Mucosa of gallbladder (tissue), 1 donor: ENCODE measurements around the gene POU6F2. TPM values are rescaled to one million over a fixed set of nuclear protein-coding genes. Genes with fewer than 3 reads are reported as not detected.
"Not testable (repeated sequence)": the region's sequence is repeated elsewhere in the genome, so short reads cannot be mapped to it uniquely, and the experiment has no call there.

Experiments
- DNase-seq: peaks from one replicate; pipeline ENCODE4 v3.0.0-alpha.2; 2020; ENCODE audit warnings: low spot score
- total RNA-seq: library from RNA; stranded (reverse); gene quantifications from one replicate; pipeline ENCODE4 v1.2.1, GENCODE V29; 2021
- donor health status: DM: no; HTN: no; CAD: no.

Gene POU6F2
- total RNA-seq, 1 donor from 2014 or later = 7.9 TPM

DNA sequence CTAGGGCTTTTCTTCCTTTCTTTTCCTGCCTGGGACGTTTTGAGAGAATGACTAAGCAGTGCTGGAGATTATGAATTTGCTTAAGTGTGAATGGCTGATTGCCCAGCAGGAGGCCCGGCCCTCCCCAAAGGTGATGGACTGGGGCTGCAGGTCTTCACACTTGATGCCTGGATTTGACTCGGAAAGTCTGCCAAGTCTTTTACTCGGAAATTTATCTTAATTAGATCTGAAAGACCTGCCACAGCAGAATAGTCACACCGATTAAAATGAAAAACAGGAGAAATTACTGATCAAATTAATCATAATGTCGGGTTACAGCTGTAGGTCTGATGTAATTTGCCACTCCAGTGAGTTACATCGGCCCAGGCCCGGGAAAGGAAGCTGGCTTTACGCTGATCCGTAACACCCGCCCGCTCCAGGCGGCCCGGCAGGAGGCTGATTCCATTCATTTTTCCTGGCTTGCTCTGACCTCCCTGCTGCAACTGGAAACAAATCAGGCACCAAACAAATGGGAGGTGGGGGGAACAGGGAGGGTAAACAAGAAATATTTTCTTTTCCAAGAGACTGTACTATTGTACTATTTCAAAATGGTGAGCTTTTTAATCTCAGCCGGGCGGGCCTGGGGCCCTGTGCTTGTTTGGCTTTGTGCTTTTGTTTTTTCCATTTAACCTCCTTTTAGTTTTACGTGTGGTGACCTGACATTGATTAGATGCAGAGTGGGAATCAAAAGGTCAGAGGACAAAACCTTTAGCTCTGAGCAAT, 376.1 kb downstream of the POU6F2 start:
- DNase-seq = peak; percentile 43

DNA sequence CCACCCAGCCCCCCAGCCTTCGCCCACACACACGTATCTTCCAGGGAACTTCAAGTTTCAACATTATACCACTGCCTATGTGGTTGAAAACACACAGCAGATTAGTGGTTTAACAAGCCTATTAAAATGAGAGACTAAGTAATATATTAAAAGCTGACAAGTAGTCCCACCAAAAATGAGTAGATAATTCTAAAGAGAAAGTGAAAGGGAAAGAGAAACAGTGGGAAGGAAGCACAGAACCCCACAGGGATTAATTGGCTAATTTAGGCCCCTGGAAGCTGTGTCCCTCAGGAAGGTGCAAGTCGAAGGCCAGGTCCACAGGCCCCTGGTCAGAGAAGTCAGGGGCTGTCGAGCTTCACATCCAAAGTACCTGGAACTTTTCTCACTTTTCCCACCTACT, 378.0 kb downstream of the POU6F2 start:
- no peak for DNase-seq

DNA sequence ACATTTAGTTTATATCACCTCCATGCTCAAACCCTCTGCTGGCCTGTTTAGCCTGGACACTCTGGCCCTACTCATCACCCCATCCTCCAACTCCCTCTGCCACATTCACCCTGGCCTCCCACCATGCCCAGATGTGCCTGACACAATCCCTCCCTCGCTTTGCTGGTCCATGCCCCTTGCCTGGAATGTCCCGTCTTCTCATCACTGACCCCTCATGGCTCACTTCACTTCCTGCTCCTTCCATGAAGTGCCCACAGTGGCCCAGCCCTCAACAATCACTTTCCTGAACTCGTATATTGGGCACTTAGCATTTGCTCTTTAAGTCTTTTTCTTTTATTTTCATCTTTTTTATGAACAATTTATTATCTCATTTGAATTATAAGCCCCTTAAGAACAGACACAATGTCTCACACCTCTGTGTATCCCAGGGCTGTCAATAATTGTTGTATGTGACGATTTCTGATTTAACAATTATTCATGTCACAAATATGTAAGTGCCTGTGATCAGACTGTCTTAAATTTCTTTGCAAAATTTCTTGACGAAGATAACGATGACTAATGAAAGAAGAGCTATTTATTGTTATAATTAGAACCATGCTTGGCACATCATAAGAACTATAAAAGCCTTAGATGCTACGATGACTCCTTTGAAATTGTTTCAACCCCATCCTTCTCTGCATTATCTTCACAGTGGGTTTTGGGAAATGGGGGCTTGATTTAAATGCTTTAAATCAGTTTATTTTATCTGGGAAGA, 378.6 kb downstream of the POU6F2 start:
- no peak for DNase-seq

DNA sequence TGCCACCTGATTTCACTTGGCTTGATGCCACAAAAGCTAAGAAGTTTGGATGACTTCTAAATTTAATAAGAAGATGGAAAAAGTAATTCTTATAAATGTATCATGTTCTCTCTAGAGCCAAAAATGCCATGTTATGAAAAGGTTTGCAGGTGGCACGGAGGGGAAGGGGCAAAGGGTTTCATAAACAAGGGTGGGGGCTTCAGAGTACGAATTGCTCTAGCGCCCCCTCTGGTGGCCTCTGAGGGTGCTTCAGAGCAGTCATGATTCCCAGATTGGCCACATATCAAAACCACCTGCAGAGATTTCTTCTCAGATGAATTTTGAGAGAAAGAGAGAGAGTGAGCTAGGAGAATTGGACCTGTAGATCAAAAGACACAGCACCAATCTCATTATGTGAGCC, 379.9 kb downstream of the POU6F2 start:
- DNase-seq = no peak

DNA sequence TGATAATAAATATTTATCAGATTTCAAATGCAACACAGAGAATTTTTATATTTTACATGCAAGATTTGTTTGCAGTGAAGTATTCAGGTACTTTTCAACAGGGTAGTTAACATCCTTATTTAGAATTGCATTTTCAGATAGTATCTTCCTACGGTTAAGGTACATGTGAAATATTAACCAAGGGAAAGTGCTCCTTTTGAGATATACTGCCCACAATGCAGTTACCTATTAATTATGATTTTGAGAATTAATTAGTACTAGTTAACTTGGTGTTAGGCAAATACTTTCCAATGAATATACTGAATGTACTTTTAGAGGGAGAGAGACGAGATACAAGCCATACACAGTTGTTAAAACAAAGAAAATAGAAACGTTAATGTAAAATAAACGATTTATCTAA, 382.3 kb downstream of the POU6F2 start:
- DNase-seq = no peak

DNA sequence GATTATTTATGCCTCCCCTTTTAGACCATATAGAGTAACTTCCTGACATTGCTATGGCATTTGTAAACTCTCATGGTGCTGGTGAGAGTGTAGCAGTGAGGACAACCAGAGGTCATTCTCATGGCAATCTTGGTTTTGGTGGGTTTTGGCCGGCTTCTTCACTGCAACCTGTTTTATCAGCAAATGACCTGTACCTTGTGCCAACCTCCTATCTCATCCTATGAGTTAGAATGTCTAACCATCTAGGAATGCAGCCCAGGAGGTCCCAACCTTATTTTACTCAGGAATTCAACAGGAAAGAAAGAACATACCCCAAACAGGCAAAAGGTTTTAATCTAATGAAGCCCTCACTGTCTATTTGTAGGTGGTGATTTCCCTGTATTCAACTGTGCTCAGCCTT, 383.1 kb downstream of the POU6F2 start:
- no peak for DNase-seq

DNA sequence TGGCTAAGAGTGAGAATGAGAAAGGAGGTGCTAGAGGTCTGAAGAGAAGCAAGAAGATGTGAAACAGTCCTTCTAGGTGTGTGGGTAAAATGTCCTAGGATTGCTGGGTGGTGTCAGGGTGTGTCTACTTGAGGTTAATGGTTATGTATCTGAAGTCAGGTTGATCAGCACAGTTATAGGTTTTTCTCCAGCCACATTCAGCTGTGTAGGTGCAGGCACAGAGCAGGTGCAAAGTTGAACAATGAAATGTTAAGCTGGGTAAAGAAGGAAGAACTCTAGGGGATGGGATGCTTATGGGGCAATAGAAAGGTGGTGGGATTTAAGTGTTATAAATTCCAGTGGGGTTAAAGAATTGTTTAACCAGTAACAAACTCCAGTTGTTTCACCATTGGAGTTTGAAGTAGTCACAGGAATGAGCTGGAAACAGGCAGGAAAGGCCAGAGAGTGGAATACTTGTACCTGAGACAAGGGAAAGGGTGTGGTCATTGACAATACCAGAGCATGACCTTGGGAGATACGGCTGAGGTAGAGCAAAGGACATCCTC, 388.1 kb downstream of the POU6F2 start:
- DNase-seq = no peak

DNA sequence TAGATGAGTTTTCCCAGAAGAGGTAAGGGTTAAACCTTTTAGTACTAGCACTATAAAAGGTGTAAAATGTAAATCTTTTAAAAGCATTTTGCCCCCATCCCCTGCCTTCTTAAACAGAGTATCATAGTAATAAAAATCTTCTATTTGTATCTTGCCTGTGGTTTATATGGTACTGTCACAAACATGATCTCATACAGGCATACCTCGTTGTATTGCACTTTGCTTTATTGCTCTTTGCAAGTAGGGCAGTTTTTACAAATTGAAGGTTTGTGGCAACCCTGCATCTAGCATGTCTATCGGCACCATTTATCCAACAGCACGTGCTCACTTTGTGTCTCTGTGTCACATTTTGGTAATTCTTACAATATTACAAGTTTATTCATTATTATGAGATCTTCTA, 389.7 kb downstream of the POU6F2 start:
- no peak for DNase-seq

DNA sequence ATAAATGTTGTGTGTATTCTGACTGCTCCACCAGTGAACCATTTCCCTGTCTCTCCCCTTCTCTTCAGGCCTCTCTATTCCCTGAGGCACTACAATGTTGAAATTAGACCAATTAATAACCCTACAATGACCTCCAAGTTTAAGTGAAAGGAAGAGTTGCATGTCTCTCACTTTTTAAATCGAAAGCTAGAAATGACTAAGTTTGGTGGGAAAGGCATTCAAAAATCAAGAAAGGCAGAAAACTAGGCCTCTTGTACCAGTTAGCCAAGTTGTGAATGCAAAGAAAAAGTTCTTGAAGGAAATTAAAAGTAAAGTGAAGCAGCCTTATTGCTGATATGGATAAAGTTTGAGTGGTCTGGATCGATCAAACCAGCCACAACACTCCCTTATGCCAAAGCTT, 390.2 kb downstream of the POU6F2 start:
- DNase-seq = no peak

DNA sequence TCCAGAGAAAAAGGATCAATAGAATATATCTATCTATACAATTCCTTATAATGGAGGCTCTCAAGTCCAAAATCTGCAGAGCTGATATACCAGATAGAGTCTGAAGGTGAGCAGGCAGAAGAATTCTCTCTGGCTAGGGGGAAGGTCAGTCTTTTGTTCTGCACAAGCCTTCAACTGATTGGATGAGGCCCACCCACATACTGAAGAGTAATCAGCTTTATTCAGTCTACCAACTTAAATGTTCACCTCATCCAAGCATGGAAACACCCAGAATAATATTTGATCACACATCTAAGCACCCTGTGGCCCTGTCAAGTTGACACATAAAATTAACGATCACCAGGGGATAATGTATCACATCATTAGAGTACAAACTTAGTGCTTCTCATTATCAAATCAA, 394.7 kb downstream of the POU6F2 start:
- no peak for DNase-seq

DNA sequence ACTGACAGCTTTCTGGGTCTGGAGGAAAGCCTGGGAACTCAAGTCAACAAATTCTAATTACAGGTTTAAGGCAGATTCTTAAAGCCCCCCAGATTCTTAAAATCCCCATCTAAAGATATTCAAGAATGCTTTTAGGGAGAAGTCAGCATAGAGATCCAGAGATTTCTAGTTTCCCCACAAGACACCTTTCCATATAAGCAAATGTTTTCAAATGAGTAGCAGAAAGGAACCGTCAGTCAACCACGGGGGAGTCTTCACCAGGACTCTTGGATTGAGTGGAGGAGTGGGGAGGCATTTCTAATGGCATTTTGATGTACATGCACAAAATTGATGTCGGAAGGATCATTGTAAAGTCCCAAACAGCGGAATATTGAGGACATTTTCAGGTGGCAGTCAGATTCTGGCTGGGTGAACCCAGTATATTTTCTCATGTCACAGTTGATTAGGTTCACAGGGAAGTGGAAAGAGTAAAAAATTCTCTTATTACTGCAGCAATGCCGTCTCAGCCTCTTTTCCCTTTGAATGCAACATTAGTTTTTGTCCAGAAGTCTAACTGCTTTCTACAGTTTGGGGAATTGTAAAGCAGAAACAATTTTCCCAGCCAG, 396.8 kb downstream of the POU6F2 start:
- no peak for DNase-seq

DNA sequence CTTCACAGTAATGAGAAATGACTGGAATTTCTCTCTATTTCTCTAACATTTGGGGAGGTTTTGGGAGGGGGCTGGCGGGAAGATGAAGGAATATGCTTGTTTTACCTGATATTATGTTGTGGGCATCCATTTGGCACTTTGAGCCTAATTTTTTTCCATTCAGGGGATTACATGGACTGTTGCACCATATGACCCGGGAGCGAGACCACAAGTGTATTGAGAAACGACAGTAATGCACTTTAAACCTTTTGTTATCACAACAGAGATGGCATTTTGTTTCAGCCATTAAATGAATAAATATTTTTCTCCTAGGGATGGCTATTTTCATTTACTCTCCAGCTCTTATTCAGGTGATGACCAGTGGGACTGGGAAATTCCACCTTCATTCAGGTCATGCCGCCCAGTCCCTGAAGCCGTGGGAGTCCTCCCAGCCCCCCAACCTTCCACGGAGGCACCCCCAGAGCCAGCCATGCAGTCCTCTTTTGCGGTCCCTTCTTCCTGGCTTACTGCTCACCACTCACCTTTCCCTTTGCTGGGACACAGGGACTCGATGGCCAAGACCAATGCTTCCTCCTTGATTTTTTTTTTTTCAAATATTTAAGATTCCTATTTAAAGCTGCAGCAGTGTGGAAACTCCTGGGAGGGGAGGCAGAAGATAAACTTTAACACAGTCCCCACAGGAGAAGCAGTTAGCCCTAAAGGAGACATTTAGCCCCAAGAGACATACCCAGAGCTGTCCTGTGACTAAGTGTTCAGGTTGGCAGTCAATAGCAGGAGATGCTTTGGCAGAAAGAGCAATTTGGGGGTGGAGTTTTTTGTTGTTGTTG, 397.6 kb downstream of the POU6F2 start:
- no peak for DNase-seq

DNA sequence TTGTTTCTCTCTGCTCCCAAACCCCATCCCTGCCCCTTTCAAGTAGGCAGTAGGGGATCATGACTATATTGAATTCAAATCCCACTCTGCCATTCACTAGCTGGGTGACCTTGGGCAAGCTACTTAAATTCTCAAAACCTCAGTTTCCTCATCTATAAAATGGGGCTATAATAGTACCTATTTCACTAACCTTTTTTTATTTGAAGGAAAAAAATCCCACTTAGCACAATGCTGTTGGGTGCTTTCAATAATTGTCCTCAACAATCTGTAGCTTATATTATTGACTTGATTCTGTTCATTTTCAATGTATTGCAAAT, 398.1 kb downstream of the POU6F2 start:
- DNase-seq = no peak

DNA sequence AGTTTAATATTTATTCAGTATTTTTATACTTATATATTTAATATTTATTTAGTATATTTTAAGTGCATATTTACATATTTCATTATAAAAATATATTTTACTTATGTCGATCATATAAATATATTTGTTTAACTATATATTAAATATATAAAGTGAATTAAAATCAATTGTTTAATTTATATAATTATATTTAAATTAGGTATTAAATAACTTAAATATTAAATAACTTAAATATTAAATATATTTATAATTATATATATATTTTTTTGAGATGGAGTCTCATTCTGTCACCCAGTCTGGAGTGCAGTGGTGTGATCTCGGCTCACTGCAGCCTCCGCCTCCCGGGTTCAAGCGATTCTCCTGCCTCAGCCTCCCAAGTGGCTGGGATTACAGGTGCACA, 399.2 kb downstream of the POU6F2 start:
- DNase-seq = not testable (repeated sequence)

DNA sequence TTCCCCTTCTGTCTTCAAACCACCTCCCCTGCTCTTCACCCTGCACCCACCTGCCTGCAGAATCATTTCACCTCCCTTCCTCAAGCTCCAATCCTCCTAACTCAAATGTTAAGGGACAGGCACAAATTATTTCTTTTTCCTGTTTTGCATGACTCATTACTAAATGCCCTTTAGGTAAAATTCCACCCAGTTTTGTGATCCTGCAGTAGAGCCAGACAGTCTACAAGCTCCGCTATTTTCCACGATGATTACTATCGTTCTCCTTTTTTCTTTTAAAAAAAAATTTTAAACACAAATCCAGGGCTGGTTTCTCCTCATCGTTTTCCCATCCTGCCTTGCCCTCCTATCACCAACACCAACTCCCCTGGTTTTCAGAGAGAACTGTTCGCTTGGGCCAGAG, 401.7 kb downstream of the POU6F2 start:
- no peak for DNase-seq

DNA sequence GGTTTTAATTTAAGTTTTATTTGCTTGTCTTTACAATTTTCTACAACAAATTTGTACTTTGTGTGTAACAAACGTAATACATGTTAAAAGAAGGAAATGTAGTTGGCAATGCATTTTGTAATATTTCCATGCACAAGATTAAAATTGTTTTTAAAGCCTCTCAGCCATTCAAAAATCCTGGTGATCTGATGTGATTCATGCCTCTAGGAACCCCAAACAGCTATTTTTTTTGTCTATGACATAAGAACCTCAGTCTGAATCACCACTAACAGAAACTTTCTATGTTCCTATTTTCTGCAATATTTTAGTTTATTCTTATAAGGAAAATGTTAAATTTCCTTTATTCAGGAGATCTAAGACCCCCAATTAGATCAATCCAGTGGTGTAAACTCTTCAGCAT, 405.4 kb downstream of the POU6F2 start:
- no peak for DNase-seq

DNA sequence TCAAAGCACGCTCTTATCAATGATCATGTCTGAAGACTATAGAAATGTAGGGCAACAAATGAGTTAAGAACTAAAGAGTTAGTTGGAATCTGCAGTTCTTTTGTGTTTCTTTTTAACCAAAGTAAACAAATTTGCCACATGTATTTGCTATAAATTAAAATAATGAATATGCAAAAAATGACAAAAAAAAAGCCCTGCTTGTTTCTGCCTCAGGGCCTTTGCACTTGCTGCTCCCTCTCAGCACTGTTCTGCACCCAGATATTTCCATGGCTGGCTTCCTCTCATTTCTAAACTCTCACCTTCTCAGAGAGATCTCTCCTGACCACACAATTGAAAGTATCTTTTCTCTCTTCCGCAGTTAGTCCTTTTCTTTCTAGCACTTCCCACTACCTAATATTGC, 406.7 kb downstream of the POU6F2 start:
- no peak for DNase-seq

DNA sequence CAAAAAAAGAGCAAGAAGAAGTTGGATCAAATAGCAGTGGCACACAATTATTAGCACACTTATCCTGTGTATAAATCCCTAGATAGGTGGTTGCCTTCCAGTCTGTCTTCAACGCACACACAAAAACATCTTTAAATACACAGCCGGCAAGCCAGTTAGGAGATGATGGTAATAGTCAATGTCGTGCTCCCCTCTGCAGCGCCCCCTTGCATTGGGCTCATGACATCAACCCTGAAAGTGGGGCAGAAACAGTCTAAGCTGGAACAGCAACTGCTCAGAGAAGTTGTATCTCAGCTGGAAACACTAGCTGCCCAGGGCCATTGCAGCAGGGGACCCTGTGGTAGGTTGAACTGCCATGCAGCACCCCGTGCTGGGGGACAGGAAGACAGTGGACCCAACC, 409.0 kb downstream of the POU6F2 start:
- no peak for DNase-seq

DNA sequence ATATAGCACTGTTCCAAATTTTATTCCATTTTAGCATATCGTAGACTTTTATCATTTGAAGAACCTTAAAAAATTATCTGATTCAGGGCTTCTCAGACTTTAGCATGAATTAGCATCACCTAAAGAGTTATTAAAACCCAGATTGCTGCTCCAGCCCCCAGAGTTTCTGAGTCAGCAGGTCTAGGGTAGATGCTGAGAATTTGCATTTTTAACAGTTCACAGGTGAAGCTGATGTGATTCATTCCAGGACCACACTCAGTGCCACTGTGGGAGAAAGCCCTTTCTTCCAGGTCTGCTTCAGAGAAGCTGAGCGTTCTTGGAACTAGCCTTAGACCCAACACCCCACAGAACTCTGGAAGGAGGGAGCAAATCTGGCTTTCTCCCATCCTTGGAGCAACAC, 414.4 kb downstream of the POU6F2 start:
- DNase-seq = no peak

DNA sequence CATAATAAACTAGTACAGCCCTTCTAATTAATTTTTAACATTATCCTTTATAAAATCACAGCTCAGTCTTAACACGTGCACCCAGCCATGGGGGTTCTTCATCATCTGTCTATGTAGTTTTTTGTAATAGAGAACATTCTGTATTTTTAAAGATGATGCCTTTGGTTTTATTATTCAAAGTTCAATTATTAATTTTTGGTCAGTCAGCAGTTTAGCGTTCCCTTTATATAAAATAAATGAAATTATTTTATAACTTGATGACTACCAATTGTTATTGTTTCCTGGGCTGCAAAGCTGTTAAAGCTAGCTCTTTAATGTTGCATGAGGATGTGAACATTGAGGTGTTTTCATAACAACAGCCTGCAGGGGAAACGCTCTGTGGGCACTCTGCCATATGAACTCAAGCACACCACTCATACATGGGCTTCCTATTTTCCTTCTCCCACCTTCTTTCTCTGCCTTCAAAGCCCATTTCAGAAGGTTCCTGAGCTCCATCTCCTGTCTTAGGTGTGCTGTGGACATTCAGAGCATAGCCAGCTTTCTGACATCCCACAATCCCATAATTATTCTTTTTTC, 416.5 kb downstream of the POU6F2 start:
- DNase-seq = no peak

DNA sequence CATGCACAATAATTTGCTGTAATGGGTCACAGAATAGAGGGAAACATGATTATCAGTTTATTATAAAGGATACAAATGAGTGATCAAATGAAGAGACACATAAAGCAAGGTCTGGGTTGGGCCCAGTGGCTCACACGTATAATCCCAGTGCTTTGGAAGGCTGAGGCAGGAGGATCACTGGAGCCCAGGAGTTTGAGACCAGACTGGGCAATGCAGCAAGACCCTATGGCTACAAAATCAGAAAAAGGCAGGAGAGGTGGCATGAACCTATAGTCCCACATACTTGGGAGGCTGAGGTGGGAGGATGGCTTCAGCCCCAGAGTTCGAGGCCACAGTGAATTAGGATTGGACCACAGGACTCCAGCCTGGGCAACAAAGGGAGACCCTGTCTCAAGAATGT, 421.7 kb downstream of the POU6F2 start:
- no peak for DNase-seq

DNA sequence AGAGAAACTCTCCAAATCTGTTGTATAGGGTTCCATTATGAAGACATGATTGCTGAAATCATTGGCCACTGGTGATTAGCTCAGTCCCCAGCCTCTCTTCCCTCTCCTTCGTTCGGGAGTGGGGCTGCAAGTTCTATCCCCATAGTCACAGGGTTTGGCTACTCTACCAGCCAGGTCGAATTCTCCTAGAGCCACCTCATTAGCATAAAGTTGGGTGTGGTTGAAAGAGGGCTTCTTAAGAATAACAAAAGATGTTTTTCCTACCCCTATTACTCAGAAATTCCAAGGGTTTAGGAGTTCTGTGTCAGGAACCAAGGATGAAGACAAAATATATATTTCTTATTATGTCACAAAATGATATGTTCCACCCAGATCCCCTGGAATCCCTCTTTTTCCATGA, 422.3 kb downstream of the POU6F2 start:
- DNase-seq = no peak
